Ishikawa (cell line): ENCODE results near the gene BACE2.

ENCODE experiments used
- CEBPB ChIP-seq: IDR thresholded peaks from 2 replicates; pipeline ENCODE4 v1.6.1; 2012
- CREB1 ChIP-seq: IDR thresholded peaks from 2 replicates; pipeline ENCODE4 v1.6.1; 2012; ENCODE audit warnings: low read depth
- EGR1 ChIP-seq: IDR thresholded peaks from 2 replicates; pipeline ENCODE4 v1.6.1; 2012
- EP300 ChIP-seq: IDR thresholded peaks from 2 replicates; pipeline ENCODE4 v1.6.1; 2012; ENCODE audit warnings: borderline replicate concordance
- FOXM1 ChIP-seq: IDR thresholded peaks from 2 replicates; pipeline ENCODE4 v1.6.1; 2012; ENCODE audit warnings: low read depth, borderline replicate concordance
- NFIC ChIP-seq: IDR thresholded peaks from 2 replicates; pipeline ENCODE4 v1.6.1; 2012
- RAD21 ChIP-seq: IDR thresholded peaks from 2 replicates; pipeline ENCODE4 v1.6.1; 2012; ENCODE audit warnings: low read depth
- REST ChIP-seq: IDR thresholded peaks from 2 replicates; pipeline ENCODE4 v1.6.1; 2012; ENCODE audit warnings: low read depth, mild to moderate bottlenecking
- TAF1 ChIP-seq: IDR thresholded peaks from 2 replicates; pipeline ENCODE4 v1.6.1; 2012; ENCODE audit warnings: low read depth, mild to moderate bottlenecking
- TCF12 ChIP-seq: IDR thresholded peaks from 2 replicates; pipeline ENCODE4 v1.6.1; 2012; ENCODE audit warnings: low read depth
- TEAD4 ChIP-seq: IDR thresholded peaks from 2 replicates; pipeline ENCODE4 v1.6.1; 2012
- USF1 ChIP-seq: IDR thresholded peaks from 2 replicates; pipeline ENCODE4 v1.6.1; 2012
- YY1 ChIP-seq: IDR thresholded peaks from 2 replicates; pipeline ENCODE4 v1.6.1; 2012; ENCODE audit warnings: low read depth
- ZBTB7A ChIP-seq: IDR thresholded peaks from 2 replicates; pipeline ENCODE4 v1.6.1; 2012; ENCODE audit warnings: low read depth
- TF ChIP-seq, protein P1 (sequence below): IDR thresholded peaks from 2 replicates; pipeline ENCODE4 v1.6.1; 2012

Gene BACE2

GRCh38 chr21:41166884-41167283, 1.1 kb upstream of the BACE2 start:
- TF ChIP-seq TEAD4 = no peak
- TF ChIP-seq TAF1 = no peak
- TF ChIP-seq USF1 = no peak
- no peak for TF ChIP-seq TCF12
- no peak for TF ChIP-seq ZBTB7A
- no peak for TF ChIP-seq EP300
- no peak for TF ChIP-seq CREB1
- no peak for TF ChIP-seq REST
- no peak for TF ChIP-seq NFIC
- TF ChIP-seq YY1 = no peak
- no peak for TF ChIP-seq FOXM1
- TF ChIP-seq, protein P1, sequence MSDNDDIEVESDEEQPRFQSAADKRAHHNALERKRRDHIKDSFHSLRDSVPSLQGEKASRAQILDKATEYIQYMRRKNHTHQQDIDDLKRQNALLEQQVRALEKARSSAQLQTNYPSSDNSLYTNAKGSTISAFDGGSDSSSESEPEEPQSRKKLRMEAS = no peak
- TF ChIP-seq CEBPB = no peak
- TF ChIP-seq EGR1 = no peak
- no peak for TF ChIP-seq RAD21

DNA sequence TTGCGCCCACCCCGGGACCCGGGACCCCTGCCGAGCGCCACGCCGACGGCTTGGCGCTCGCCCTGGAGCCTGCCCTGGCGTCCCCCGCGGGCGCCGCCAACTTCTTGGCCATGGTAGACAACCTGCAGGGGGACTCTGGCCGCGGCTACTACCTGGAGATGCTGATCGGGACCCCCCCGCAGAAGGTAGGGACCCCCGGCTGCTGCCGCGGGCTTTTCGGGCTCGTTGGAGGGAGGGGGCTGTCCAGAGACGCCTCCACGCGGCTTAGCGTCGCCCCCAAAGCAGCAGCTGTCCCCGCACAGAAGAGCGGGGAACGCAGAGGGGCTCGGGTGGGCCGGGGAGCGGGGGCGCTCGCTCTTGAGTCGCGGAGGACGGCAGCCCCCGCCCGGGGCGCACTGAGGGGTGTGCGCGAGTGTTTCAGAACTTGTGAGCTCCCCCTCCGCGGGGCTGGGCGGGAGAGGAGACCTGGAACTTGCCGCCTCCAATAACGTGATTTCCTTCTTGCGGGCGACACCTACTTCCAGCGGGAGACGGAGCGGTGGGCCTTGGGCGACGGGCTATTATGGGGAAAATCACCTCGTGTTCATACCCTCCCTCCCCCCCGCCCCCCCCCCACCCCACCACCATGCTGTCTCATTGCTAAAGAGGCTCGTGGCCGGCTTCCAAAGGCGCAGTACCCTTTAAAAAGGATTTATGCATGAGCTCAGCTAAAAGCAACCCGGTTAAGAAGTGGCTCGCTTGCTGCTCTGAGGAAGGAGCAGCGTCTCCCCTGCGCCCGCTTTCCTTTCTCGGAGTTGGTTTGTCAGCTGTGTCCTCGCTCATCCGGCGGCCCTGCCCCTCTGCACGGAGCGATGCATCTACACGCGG, 664 bp downstream of the BACE2 start:
- TF ChIP-seq ZBTB7A = 0 out of 2 replicates have a peak, but pooled peaks have one; percentile 25
- TF ChIP-seq REST = no peak
- TF ChIP-seq CEBPB = no peak
- no peak for TF ChIP-seq YY1
- TF ChIP-seq, protein P1 = peak; percentile 63
- no peak for TF ChIP-seq NFIC
- no peak for TF ChIP-seq TEAD4
- no peak for TF ChIP-seq FOXM1
- no peak for TF ChIP-seq TCF12
- no peak for TF ChIP-seq CREB1
- no peak for TF ChIP-seq RAD21
- no peak for TF ChIP-seq USF1
- no peak for TF ChIP-seq EGR1
- no peak for TF ChIP-seq EP300
- no peak for TF ChIP-seq TAF1

GRCh38 chr21:41169258-41169576, 1.3 kb downstream of the BACE2 start:
- TF ChIP-seq CEBPB = no peak
- TF ChIP-seq, protein P1 = no peak
- no peak for TF ChIP-seq FOXM1
- TF ChIP-seq EGR1 = no peak
- TF ChIP-seq USF1 = no peak
- TF ChIP-seq TEAD4 = no peak
- TF ChIP-seq ZBTB7A = no peak
- no peak for TF ChIP-seq TAF1
- no peak for TF ChIP-seq TCF12
- no peak for TF ChIP-seq REST
- TF ChIP-seq NFIC = no peak
- TF ChIP-seq CREB1 = no peak
